ENCODE results near the gene CDADC1.

GRCh38 chr13:49310251-49310650, 62.5 kb downstream of the CDADC1 start:
- TF ChIP-seq POLR2A (IDR thresholded peaks at IDR 0.05; ENCODE audit: low read depth, low read length), result no peak
- TF ChIP-seq POLR2AphosphoS5 (IDR thresholded peaks at IDR 0.05; ENCODE audit: low read depth, low read length), result no peak

Data from GM12892 (cell line).